ENCODE results near the gene KRTAP10-8.

DNA sequence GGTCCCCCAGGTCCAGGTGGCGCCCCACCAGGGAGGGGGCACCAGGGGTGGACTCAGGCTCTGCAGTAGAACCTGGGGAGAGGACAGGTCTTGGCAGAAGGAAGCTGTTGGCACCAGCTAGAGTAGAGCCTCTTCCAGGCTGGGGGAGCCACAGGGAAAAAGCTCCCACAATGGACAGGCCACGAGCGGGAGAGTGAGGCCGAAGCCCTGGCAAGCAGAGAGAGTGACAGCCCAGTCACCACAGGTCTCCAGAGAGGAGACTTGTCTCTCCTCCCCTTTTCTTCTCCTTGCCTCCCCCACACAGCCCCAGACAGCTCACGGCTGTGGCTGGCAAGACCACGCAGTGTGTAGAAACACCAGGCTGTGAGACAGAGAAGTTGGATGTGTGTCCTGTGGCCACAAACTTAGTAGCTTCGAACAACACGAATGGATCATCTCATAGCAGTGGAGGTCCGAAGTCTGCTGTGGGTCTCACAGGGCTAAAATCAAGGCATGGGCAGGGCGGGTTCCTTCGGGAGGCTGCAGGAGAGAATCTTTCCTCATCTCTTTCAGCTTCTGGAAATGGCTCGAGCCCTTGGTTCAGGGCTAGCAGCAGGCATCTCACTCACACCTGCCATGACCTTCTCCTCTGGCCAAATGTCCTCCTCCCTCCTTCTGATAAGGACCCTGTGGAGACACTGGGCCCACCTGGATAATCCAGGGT is 39.2 kb downstream of the KRTAP10-8 start:
- TF ChIP-seq, protein P1, sequence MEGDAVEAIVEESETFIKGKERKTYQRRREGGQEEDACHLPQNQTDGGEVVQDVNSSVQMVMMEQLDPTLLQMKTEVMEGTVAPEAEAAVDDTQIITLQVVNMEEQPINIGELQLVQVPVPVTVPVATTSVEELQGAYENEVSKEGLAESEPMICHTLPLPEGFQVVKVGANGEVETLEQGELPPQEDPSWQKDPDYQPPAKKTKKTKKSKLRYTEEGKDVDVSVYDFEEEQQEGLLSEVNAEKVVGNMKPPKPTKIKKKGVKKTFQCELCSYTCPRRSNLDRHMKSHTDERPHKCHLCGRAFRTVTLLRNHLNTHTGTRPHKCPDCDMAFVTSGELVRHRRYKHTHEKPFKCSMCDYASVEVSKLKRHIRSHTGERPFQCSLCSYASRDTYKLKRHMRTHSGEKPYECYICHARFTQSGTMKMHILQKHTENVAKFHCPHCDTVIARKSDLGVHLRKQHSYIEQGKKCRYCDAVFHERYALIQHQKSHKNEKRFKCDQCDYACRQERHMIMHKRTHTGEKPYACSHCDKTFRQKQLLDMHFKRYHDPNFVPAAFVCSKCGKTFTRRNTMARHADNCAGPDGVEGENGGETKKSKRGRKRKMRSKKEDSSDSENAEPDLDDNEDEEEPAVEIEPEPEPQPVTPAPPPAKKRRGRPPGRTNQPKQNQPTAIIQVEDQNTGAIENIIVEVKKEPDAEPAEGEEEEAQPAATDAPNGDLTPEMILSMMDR (conservative IDR thresholded peaks at IDR 0.05; ENCODE audit: low read depth, low read length): no peak
- TF ChIP-seq EZH2phosphoT487 (IDR thresholded peaks at IDR 0.05; ENCODE audit: borderline replicate concordance, low read length): no peak
